GM13976 (cell line): Measurements from ENCODE around the gene TMEM186.
"Not testable (repeated sequence)": the region's sequence is repeated elsewhere in the genome, so short reads cannot be mapped to it uniquely, and the experiment has no call there.

Experiments used
- DNase-seq: peaks from one replicate; pipeline ENCODE4 v3.0.0; 2012; ENCODE audit warnings: low spot score
- in situ Hi-C: fragments of 300-500 bp; cut with MboI; formaldehyde crosslinking; loops from one replicate; pipeline ENCODE4 v1.12.0; 2022; ENCODE audit warnings: low sequenced_read_pairs, mixed read lengths, inconsistent platforms; ENCODE audit not compliant: unreplicated experiment
- TF ChIP-seq, protein P1 (sequence below): IDR thresholded peaks from 2 replicates; pipeline ENCODE4 v1.5.1; 2012; ENCODE audit warnings: borderline replicate concordance, mild to moderate bottlenecking; ENCODE audit not compliant: insufficient read depth; ENCODE audit errors: extremely low read depth, missing control alignments, control extremely low read depth

The TMEM186 gene

DNA sequence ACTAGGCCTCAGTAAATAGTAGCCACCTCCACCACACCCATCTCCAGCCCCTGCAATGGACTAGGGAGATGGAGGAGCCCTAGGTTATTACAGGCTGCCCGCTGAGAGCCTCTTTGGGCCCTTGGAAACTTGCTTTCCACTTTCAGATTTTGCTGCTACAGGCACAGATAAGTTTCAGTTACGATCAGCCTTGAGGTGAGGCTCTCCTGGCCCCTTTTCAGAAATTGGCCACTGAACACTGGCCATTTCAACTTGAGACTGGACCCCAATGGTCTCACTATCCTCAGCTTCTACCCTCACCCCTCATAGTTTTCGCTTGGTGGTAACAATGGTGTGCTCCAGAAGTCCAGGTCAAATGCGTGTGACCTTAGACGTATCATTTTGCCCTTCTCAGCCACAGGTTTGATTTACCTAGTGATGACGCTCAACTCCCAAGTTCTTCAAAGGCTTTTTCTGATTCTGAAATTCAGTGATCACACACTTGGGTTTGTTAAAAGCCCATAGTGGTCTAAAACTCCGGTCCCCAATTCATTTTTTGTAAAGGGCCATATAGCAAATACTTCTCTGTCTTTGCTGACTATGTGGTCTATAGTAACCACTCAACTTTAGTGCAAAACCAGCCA, 1.2 kb upstream of the TMEM186 start:
- in situ Hi-C loops, result loop anchor here (10.0 kb wide), 1 partner anchor 224 kb away; no protein-coding TSS in a partner anchor
- TF ChIP-seq, protein P1, sequence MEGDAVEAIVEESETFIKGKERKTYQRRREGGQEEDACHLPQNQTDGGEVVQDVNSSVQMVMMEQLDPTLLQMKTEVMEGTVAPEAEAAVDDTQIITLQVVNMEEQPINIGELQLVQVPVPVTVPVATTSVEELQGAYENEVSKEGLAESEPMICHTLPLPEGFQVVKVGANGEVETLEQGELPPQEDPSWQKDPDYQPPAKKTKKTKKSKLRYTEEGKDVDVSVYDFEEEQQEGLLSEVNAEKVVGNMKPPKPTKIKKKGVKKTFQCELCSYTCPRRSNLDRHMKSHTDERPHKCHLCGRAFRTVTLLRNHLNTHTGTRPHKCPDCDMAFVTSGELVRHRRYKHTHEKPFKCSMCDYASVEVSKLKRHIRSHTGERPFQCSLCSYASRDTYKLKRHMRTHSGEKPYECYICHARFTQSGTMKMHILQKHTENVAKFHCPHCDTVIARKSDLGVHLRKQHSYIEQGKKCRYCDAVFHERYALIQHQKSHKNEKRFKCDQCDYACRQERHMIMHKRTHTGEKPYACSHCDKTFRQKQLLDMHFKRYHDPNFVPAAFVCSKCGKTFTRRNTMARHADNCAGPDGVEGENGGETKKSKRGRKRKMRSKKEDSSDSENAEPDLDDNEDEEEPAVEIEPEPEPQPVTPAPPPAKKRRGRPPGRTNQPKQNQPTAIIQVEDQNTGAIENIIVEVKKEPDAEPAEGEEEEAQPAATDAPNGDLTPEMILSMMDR, result no peak
- no peak for DNase-seq

DNA sequence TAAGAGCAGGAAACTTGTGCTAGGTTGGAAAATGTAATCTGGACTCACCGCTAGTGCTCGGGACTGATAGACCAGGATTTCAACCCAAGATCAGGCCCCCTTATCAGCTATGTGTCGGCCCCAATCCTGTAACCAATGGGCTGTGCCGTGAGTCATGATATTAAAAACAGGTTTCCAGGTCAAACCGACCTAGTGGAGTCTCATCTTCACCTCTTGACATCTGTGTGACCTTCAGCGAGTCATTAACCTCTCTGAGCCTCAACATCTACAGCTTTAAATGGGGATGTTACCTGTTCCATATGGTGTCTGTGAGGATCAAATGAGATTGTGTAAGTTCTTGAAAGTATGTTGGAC, 712 bp upstream of the TMEM186 start:
- no peak for DNase-seq
- in situ Hi-C loops, result loop anchor here (10.0 kb wide), 1 partner anchor 223 kb away; no protein-coding TSS in a partner anchor
- TF ChIP-seq, protein P1, result no peak

DNA sequence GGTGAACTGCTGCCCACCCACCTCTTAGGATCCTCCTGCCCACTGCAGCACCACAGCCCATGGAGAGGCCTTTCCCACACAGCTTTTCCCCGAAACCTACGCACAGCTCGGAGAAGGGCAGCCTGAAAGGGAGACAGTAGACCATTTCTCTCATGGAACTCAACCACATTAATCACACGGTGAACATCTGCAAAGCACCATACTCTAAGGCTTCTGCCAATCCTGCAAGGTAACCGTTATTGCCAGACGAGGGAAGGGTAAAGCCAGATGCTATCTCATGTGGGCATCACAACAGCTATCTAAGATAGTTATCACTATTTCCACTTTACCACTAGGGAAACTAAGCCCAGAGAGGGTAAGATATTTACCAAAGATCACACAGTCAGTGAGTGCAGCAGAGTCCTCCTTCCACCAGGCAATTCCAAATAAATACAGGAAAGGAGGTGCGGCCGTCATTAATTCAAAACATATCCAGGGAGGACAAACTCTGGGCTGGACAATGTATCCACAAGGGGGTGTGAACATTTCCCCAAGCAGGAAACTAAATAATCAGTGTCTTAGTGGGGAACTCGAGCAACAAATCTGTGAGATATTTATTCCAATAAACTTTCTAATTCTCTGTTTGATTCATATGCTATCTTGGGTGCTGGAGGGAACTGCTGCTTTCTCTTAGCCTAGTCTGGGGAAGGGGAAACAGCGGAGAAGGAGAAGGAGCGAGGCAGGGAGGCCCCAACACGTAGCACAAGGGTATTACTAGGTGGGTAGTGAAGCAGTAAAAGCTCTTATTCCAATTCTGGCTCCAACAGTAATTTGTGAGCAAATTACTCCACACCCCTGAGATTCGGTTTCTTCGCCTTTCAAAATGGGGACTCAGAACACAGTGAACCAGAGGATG, 723 bp downstream of the TMEM186 start:
- in situ Hi-C loops, result loop anchor here (10.0 kb wide), 1 partner anchor 222 kb away; no protein-coding TSS in a partner anchor
- DNase-seq, result no peak
- TF ChIP-seq, protein P1, result no peak

DNA sequence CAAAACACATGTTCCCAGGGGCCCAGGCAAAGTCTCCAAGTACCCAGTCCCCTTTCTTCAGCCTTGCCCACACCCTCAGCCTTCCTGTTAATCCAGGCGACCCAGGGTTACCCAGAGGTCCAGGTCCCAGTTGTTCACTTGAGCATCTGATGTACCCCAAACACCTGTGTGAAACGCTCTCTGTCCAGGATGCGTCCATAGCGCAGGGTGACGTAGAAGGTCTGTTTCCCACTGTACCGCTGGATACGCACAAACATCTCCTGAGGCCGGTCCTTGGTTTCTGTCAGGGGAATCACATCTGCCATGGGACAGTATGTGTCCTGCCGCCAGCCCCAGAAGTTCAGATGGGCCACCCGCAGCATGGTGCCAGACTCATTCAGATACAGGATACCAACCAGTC, 1.6 kb downstream of the TMEM186 start:
- TF ChIP-seq, protein P1, result no peak
- in situ Hi-C loops, result loop anchor here (10.0 kb wide), 1 partner anchor 221 kb away; no protein-coding TSS in a partner anchor
- DNase-seq, result no peak

DNA sequence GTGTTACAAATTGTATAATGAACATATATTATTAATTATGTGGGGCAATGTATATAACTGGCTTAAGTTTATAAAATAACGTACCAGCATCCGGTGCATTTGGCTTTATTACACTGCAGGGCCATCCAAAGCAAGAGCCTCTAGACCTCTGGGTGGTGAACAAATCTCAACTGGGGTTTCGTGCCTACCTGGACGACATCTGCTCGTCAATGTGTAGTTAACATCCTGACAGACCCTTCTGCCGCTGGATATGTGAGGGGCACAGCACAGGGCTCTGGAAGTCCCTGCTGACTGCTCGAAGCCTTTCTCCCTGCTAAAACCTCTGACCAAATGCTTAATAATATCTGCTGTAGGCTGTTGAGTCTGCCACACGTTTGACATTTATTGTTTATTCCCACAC, 2.3 kb downstream of the TMEM186 start:
- DNase-seq, result no peak
- in situ Hi-C loops, result loop anchor here (10.0 kb wide), 1 partner anchor 220 kb away; no protein-coding TSS in a partner anchor
- TF ChIP-seq, protein P1, result no peak

DNA sequence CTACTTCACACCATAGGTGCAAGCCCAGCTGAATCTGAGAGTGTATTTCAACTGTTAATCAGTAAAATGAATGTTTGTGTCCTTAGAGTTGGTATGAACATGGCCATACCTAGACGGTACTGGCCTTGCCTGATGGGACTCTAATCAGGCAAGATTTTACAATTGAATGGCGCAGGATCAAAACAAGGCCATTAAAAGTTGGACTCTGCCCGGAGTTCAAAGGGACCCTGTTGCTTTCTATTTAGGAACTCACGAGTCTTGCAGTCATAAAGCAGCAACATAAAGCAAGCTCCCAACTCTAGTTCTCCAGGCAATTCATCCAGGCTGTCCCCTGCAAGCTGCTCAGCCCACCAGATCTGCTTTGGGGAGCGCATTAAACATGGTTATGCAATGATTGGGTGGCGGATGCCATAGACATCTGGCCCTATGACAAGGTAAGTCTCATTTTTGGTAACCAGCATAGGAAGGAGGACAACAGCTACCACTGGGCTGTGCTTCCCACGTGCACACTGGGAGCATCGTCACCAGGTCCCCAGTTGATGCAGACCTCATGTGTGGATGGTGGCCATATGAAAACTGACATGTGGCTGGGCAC, 8.8 kb downstream of the TMEM186 start:
- in situ Hi-C loops, result no loop called here
- TF ChIP-seq, protein P1, result no peak
- DNase-seq, result no peak

DNA sequence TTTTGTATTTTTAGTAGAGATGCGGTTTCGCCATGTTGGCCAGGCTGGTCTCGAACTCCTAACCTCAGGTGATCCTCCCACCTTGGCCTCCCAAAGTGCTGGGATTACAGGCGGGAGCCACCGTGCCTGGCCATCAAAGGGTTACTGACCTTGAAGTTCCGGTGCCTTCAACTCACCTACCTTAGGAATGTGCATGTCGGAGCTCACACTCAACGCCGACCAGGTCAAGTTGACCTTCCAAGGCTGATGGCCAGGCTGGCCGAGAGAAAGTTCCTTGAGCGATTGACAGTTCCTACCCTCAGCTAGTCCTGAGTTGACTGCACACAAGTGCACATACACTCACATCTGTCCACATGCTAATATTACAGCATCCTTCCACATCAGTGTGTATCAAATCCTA, 11.1 kb downstream of the TMEM186 start:
- DNase-seq, in situ Hi-C loops: not testable (repeated sequence)
